GM23248 (cell line): ENCODE data around the gene SHE.

Experiments
- EZH2 ChIP-seq: fragments of 200-600 bp; sonication (generic); IDR thresholded peaks from 2 replicates; pipeline ENCODE4 v1.6.1; 2018; ENCODE audit warnings: antibody characterized with exemption, mild to moderate bottlenecking; ENCODE audit not compliant: insufficient read depth, poor library complexity, severe bottlenecking
- EZH2phosphoT487 ChIP-seq: fragments of 200-600 bp; sonication (generic); IDR thresholded peaks from 2 replicates; pipeline ENCODE4 v1.6.1; 2018; ENCODE audit warnings: antibody characterized with exemption, moderate library complexity, mild to moderate bottlenecking, low read depth; ENCODE audit not compliant: insufficient read depth

DNA sequence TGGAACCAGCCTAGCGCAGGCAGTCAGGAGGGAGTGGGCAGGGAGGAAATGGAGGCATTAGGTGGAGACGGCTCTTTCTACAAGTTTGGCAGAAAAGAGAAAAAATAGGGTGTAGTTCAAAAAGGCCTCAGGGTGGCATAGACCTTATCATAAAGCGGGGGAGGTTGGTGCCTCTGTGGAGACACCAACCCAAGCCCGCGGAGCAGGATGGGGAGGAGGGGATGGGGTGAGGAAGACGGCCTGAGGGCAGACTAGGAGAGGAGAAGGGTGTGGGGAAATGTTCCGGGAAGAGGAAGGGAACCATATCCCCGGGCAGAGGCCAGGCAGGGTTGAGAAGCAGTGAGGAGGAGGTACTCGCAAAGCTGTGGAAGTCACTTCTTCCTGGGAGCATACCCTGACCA is 17.4 kb upstream of the SHE start:
- no peak for TF ChIP-seq EZH2phosphoT487
- no peak for TF ChIP-seq EZH2
